GM23338 (cell line): ENCODE results near the gene MITF.

Experiments used
- CREB1 ChIP-seq: fragments of 250-450 bp; sonication (Bioruptor Pico); IDR thresholded peaks from 2 replicates; pipeline ENCODE4 v1.5.0; 2020; ENCODE audit warnings: low read depth, mild to moderate bottlenecking, moderate library complexity
- CTCF ChIP-seq, 2 experiments: fragments of 200-600 bp in 1 of 2; sonication (generic) in 1 of 2; conservative IDR thresholded peaks; 2 replicates each; pipeline versions ENCODE4 v1.5.1 to v1.6.1; 2016 to 2017; ENCODE audit warnings: antibody characterized with exemption in 2 of 2, low read depth in 2 of 2, mild to moderate bottlenecking in 2 of 2, moderate library complexity in 1 of 2
- ETS1 ChIP-seq: IDR thresholded peaks from 2 replicates; pipeline ENCODE4 v1.6.1; 2016; ENCODE audit warnings: antibody characterized with exemption
- EZH2 ChIP-seq: fragments of 200-600 bp; sonication (generic); IDR thresholded peaks from one replicate; pipeline ENCODE4 v1.8.0; 2017; ENCODE audit warnings: antibody characterized with exemption, mild to moderate bottlenecking, low read depth; ENCODE audit not compliant: unreplicated experiment
- EZH2phosphoT487 ChIP-seq: fragments of 200-600 bp; sonication (generic); IDR thresholded peaks from one replicate; pipeline ENCODE4 v1.8.1; 2018; ENCODE audit warnings: antibody characterized with exemption; ENCODE audit not compliant: unreplicated experiment
- JUNB ChIP-seq: IDR thresholded peaks from one replicate; pipeline ENCODE4 v1.6.1; 2016; ENCODE audit warnings: antibody characterized with exemption; ENCODE audit not compliant: unreplicated experiment
- POLR2AphosphoS5 ChIP-seq: IDR thresholded peaks from 2 replicates; pipeline ENCODE4 v1.6.1; 2016; ENCODE audit warnings: antibody characterized with exemption, low read depth
- REST ChIP-seq: IDR thresholded peaks from one replicate; pipeline ENCODE4 v1.6.1; 2018; ENCODE audit warnings: antibody characterized with exemption; ENCODE audit not compliant: unreplicated experiment
- STAT1 ChIP-seq: IDR thresholded peaks from one replicate; pipeline ENCODE4 v1.6.1; 2016; ENCODE audit warnings: antibody characterized with exemption; ENCODE audit not compliant: unreplicated experiment
- ZNF114 ChIP-seq: fragments of 250-450 bp; sonication (Bioruptor Pico); IDR thresholded peaks from 2 replicates; pipeline ENCODE4 v1.5.0; 2020; ENCODE audit warnings: mild to moderate bottlenecking, moderate library complexity
- ZNF331 ChIP-seq: fragments of 250-450 bp; sonication (Bioruptor Pico); IDR thresholded peaks from 2 replicates; pipeline ENCODE4 v1.5.0; 2020; ENCODE audit warnings: low read depth, mild to moderate bottlenecking, moderate library complexity

- TF ChIP-seq REST (no peak), CREB1 (no peak), CTCF (conservative IDR thresholded peaks at IDR 0.05; ENCODE audit: low read depth in 2 of 2) (no peak), ETS1 (no peak), POLR2AphosphoS5 (no peak), EZH2phosphoT487 (no peak), STAT1 (no peak), EZH2 (no peak), JUNB (no peak), ZNF114 (CRISPR knock-in tag) (no peak), ZNF331 (CRISPR knock-in tag) (no peak)
Measured at GRCh38 chr3:69738859-69739203, 433 bp upstream of the MITF start.
